22Rv1 (cell line): ENCODE measurements around the gene SLC2A4.

Experiments used
- H3K27ac ChIP-seq: fragments of 450-650 bp; 2 replicates; pipeline ENCODE4 v1.5.1; 2017
- CTCF ChIP-seq: fragments of 450-650 bp; IDR thresholded peaks from 2 replicates; pipeline ENCODE4 v1.5.1; 2017; ENCODE audit warnings: mild to moderate bottlenecking
- ZFX ChIP-seq: fragments of 450-650 bp; IDR thresholded peaks from 2 replicates; pipeline ENCODE4 v1.6.1; 2017; ENCODE audit warnings: antibody characterized with exemption, borderline replicate concordance

SLC2A4 gene

GRCh38 chr17:7249830-7250229 lies 31.7 kb upstream of the SLC2A4 start:
- peak overlapping the region; percentile 99 for H3K27ac ChIP-seq
- TF ChIP-seq CTCF = no peak
- TF ChIP-seq ZFX = no peak

GRCh38 chr17:7250695-7251627 lies 30.6 kb upstream of the SLC2A4 start:
- H3K27ac ChIP-seq = peak overlapping the region; percentile 99
- TF ChIP-seq ZFX = no peak
- no peak for TF ChIP-seq CTCF

GRCh38 chr17:7251661-7252175 lies 29.8 kb upstream of the SLC2A4 start, which contains the start of gene CTDNEP1:
TSS of gene CTDNEP1 (minus strand) at chr17:7251734. CDS start at chr17:7251296, 438 bp downstream.
- H3K27ac ChIP-seq = peak within 1 kb of the TSS; percentile 99
- TF ChIP-seq CTCF (no peak), ZFX (no peak)

- TF ChIP-seq ZFX = no peak
- peak; percentile 76 for TF ChIP-seq CTCF
- peak within 1 kb of the TSS; percentile 99 for H3K27ac ChIP-seq
Measured at GRCh38 chr17:7252176-7253043, 29.1 kb upstream of the SLC2A4 start, which contains the start of gene ELP5. TSS of gene ELP5 (plus strand) at chr17:7252215. CDS start at chr17:7252551, 336 bp downstream.

- H3K27ac ChIP-seq = peak overlapping the region; percentile 99
- TF ChIP-seq ZFX (no peak), CTCF (no peak)
Measured at GRCh38 chr17:7253082-7253481, 28.4 kb upstream of the SLC2A4 start.

GRCh38 chr17:7254511-7254910 lies 27.0 kb upstream of the SLC2A4 start:
- H3K27ac ChIP-seq = peak overlapping the region; percentile 99
- TF ChIP-seq CTCF = no peak
- no peak for TF ChIP-seq ZFX
